A549 (cell line): ENCODE results near the gene PXYLP1. TPM values are rescaled to one million over a fixed set of nuclear protein-coding genes. Genes with fewer than 3 reads are reported as not detected.

Source experiments
- ATAC-seq, 2 experiments: fragments of 200-7000 bp in 1 of 2; fragments of >200 bp in 1 of 2; cut with Nextera tagmentation in 1 of 2; cut with Tn5 transposase in 1 of 2; 3 replicates each; pipeline versions ENCODE4 v1.8.0 to v1.9.1; 2018 to 2020; ENCODE audit warnings: mild to moderate bottlenecking in 1 of 2, moderate library complexity in 1 of 2
- CTCF ChIA-PET: fragments of 300-600 bp; sonication (Branson Sonifier 250); formaldehyde crosslinking; extraction: SDS; loops from one replicate; lab custom pipeline; 2021; ENCODE audit warnings: antibody characterized with exemption, inconsistent platforms; lab: Yijun Ruan, JAX
- POLR2A ChIA-PET: fragments of 350-600 bp; formaldehyde crosslinking; extraction: SDS; loops from one replicate; lab custom pipeline; 2021; ENCODE audit warnings: antibody characterized with exemption, inconsistent platforms; lab: Yijun Ruan, JAX
- DNase-seq, 2 experiments: peaks; one replicate each; pipeline versions ENCODE4 v3.0.0 to v3.0.0-alpha.2; 2011 to 2016; ENCODE audit warnings: low read depth in 1 of 2, low spot score in 1 of 2
- FAIRE-seq: peaks from 2 replicates; lab custom pipeline; 2011; peaks lifted over from hg19 to GRCh38; lab: Jason Lieb, UNC
- H3K27ac ChIP-seq, 2 experiments: fragments of >200 bp; sonication (Bioruptor Twin); formaldehyde crosslinking; 3 replicates each; pipeline ENCODE4 v1.5.1; 2016 to 2017
- H3K4me1 ChIP-seq: fragments of >200 bp; sonication (Bioruptor Twin); formaldehyde crosslinking; 3 replicates; pipeline ENCODE4 v1.6.1; 2016
- H3K4me2 ChIP-seq: fragments of >200 bp; sonication (Bioruptor Twin); formaldehyde crosslinking; 3 replicates; pipeline ENCODE4 v1.6.1; 2016
- H3K4me3 ChIP-seq: fragments of >200 bp; sonication (Bioruptor Twin); formaldehyde crosslinking; 3 replicates; pipeline ENCODE4 v1.5.1; 2016
- H3K9me3 ChIP-seq: fragments of >200 bp; sonication (Bioruptor Twin); formaldehyde crosslinking; 3 replicates; pipeline ENCODE4 v1.6.1; 2016
- BHLHE40 ChIP-seq: IDR thresholded peaks from 2 replicates; pipeline ENCODE4 v1.6.1; 2012; ENCODE audit warnings: low read depth, low read length, inconsistent platforms
- CBX8 ChIP-seq: fragments of 200-600 bp; sonication (generic); IDR thresholded peaks from 2 replicates; pipeline ENCODE4 v1.6.1; 2016
- CHD2 ChIP-seq: fragments of 150-350 bp; IDR thresholded peaks from 2 replicates; pipeline ENCODE4 v1.6.1; 2014; ENCODE audit warnings: low read length; ENCODE audit not compliant: partially characterized antibody
- CHD4 ChIP-seq: fragments of 200-600 bp; sonication (generic); IDR thresholded peaks from 2 replicates; pipeline ENCODE4 v1.6.1; 2016; ENCODE audit warnings: antibody characterized with exemption, mild to moderate bottlenecking, borderline replicate concordance
- EHMT2 ChIP-seq: fragments of 200-600 bp; sonication (generic); IDR thresholded peaks from 2 replicates; pipeline ENCODE4 v1.6.1; 2016; ENCODE audit warnings: antibody characterized with exemption, low read depth, mild to moderate bottlenecking, moderate library complexity
- ESRRA ChIP-seq: fragments of 150-350 bp; IDR thresholded peaks from 2 replicates; pipeline ENCODE4 v1.6.1; 2014; ENCODE audit warnings: mild to moderate bottlenecking, low read length, borderline replicate concordance
- FOSB ChIP-seq: fragments of 250-450 bp; sonication (Bioruptor Pico); IDR thresholded peaks from 2 replicates; pipeline ENCODE4 v1.5.0; 2020; ENCODE audit warnings: mild to moderate bottlenecking, moderate library complexity
- FOSL2 ChIP-seq, 2 experiments: fragments of 450-650 bp in 1 of 2; fragments of >200 bp in 1 of 2; sonication (Bioruptor Twin) in 1 of 2; formaldehyde crosslinking; IDR thresholded peaks; 2 replicates each; pipeline versions ENCODE4 v1.5.0 to v1.6.1; 2016 to 2020; ENCODE audit warnings: mild to moderate bottlenecking in 1 of 2, moderate library complexity in 1 of 2
- JUNB ChIP-seq: fragments of >200 bp; sonication (Bioruptor Twin); formaldehyde crosslinking; IDR thresholded peaks from 2 replicates; pipeline ENCODE4 v1.6.1; 2016
- KDM1A ChIP-seq: fragments of 200-600 bp; sonication (generic); IDR thresholded peaks from 2 replicates; pipeline ENCODE4 v1.6.1; 2016; ENCODE audit warnings: low read depth, mild to moderate bottlenecking
- POLR2A ChIP-seq: IDR thresholded peaks from 2 replicates; pipeline ENCODE4 v1.6.1; 2012; ENCODE audit warnings: mild to moderate bottlenecking, low read length
- TP53 ChIP-seq: fragments of 250-450 bp; sonication (Bioruptor Pico); IDR thresholded peaks from 2 replicates; pipeline ENCODE4 v1.5.0; 2021; ENCODE audit warnings: mild to moderate bottlenecking, moderate library complexity
- ZC3H11A ChIP-seq: fragments of 450-650 bp; IDR thresholded peaks from 2 replicates; pipeline ENCODE4 v1.6.1; 2014; ENCODE audit warnings: antibody characterized with exemption, mild to moderate bottlenecking
- ZFP36 ChIP-seq: fragments of 450-650 bp; IDR thresholded peaks from 2 replicates; pipeline ENCODE4 v1.6.1; 2014; ENCODE audit warnings: borderline replicate concordance; ENCODE audit not compliant: partially characterized antibody
- ZSCAN20 ChIP-seq: fragments of 250-450 bp; sonication (Bioruptor Pico); IDR thresholded peaks from 2 replicates; pipeline ENCODE4 v1.8.0; 2022; ENCODE audit warnings: mild to moderate bottlenecking, moderate library complexity
- WGBS: methylation state at CpG from one replicate; pipeline ENCODE4 v1.1.6; 2017; ENCODE audit errors: missing lambda C conversion rate; 5-methylcytosine and 5-hydroxymethylcytosine counted together
- polyA plus RNA-seq, 4 experiments: library from polyadenylated mRNA; depleted of rRNA in 3 of 4; stranded (reverse); fragments of >200 nt; fragmentation: RNase III in 1 of 4; extraction: RNeasy Plus Mini Kit Qiagen cat#74134 plus additional on column Dnase treatment in 1 of 4; gene quantifications; 2 replicates in 3 of 4; 3 replicates in 1 of 4; pipeline ENCODE4 v1.2.3, GENCODE V29; 2011 to 2017
- TF ChIP-seq, protein P1 (sequence below): fragments of 200-600 bp; sonication (generic); IDR thresholded peaks from 2 replicates; pipeline ENCODE4 v1.6.1; 2016; ENCODE audit warnings: antibody characterized with exemption, mild to moderate bottlenecking, moderate library complexity
- TF ChIP-seq, protein P2 (sequence below): fragments of 150-350 bp; IDR thresholded peaks from 2 replicates; pipeline ENCODE4 v1.6.1; 2014; ENCODE audit warnings: low read depth, mild to moderate bottlenecking, low read length

PXYLP1 gene
- polyA plus RNA-seq, 2 of the 4 experiments (the other 2 are of a cell fraction): 8.0 to 11.7 TPM

DNA sequence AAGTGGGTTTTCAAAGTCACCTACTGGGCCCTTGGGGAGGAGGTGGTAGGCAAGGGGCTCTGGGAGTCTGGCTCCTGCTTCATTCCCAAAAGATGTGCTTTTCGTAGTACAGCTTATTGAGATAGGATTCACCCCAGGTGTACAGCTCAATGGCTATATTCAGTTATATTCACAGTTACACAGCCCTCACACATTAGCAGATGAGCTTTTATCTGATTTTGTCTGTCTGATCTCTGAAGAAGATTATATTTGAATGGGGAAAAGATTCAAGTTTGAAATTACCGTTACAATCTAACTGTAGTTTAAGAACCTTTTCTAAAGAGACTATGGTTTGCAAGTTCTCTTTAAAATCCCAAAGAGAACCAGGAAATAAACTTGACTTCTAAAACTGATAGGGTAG, 27.3 kb downstream of the PXYLP1 start (continued):
- TF ChIP-seq, protein P1, sequence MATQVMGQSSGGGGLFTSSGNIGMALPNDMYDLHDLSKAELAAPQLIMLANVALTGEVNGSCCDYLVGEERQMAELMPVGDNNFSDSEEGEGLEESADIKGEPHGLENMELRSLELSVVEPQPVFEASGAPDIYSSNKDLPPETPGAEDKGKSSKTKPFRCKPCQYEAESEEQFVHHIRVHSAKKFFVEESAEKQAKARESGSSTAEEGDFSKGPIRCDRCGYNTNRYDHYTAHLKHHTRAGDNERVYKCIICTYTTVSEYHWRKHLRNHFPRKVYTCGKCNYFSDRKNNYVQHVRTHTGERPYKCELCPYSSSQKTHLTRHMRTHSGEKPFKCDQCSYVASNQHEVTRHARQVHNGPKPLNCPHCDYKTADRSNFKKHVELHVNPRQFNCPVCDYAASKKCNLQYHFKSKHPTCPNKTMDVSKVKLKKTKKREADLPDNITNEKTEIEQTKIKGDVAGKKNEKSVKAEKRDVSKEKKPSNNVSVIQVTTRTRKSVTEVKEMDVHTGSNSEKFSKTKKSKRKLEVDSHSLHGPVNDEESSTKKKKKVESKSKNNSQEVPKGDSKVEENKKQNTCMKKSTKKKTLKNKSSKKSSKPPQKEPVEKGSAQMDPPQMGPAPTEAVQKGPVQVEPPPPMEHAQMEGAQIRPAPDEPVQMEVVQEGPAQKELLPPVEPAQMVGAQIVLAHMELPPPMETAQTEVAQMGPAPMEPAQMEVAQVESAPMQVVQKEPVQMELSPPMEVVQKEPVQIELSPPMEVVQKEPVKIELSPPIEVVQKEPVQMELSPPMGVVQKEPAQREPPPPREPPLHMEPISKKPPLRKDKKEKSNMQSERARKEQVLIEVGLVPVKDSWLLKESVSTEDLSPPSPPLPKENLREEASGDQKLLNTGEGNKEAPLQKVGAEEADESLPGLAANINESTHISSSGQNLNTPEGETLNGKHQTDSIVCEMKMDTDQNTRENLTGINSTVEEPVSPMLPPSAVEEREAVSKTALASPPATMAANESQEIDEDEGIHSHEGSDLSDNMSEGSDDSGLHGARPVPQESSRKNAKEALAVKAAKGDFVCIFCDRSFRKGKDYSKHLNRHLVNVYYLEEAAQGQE: no peak
- TF ChIP-seq POLR2A: no peak
- no peak for TF ChIP-seq ESRRA
- TF ChIP-seq CHD2: no peak
- no peak for TF ChIP-seq CBX8
- no peak for TF ChIP-seq EHMT2
- TF ChIP-seq ZSCAN20: no peak
- TF ChIP-seq, protein P2, sequence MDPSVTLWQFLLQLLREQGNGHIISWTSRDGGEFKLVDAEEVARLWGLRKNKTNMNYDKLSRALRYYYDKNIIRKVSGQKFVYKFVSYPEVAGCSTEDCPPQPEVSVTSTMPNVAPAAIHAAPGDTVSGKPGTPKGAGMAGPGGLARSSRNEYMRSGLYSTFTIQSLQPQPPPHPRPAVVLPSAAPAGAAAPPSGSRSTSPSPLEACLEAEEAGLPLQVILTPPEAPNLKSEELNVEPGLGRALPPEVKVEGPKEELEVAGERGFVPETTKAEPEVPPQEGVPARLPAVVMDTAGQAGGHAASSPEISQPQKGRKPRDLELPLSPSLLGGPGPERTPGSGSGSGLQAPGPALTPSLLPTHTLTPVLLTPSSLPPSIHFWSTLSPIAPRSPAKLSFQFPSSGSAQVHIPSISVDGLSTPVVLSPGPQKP: no peak
- TF ChIP-seq KDM1A: no peak

DNA sequence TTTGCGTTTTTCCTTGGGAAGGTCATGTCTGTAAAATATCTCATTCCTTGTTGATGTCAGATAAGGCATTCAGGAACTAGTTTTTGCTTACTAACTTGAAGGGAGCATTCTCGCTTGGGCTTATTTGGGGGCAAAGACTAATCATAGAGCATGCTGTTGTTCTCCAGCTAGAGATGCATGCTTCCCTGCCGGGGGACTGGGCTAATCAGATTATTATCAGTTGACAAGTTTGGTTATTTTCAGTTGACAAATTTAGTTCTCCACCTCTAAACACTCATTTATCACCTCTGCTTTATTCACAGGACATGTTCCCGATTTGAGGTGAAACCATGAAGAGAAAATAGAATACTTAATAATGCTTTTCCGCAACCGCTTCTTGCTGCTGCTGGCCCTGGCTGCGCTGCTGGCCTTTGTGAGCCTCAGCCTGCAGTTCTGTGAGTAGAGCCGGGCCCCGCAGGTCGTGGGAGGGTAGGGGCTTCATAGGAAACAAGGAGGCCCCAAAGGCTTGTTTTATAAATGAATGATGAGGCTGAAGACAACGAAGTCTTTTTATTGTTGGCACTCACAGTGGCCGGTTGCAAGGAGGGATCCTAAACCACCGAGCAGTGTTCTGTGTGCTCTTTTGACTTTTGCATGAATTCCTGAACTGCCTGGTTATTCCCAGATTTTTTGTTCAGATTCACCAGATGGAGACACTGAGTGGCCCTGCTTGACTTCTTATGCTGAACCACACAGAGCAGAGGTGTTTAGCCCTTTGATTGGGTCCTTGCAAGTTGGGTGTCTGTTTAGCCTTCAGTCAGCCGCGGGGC, 28.4 kb downstream of the PXYLP1 start:
- ATAC-seq (no peak), FAIRE-seq (no peak), DNase-seq (no peak)
- no peaks in the 10 kb centered on the region for H3K4me1 ChIP-seq
- H3K4me3 ChIP-seq: no peak overlapping the region
- WGBS: 83% methylated on average over 15 of the region's 15 CpGs
- CTCF ChIA-PET: interaction anchor here (2.7 kb wide), 1 partner anchor 28 kb away, joined by 7 read pairs; the partner anchor contains the start of gene PXYLP1
- no peaks in the 10 kb centered on the region for H3K9me3 ChIP-seq
- no peak overlapping the region for H3K4me2 ChIP-seq
- no peak overlapping the region for H3K27ac ChIP-seq
- POLR2A ChIA-PET: no interaction called here
- TF ChIP-seq ZC3H11A: no peak
- no peak for TF ChIP-seq CHD4
- TF ChIP-seq FOSL2 (IDR thresholded peaks at IDR 0.05): no peak
- no peak for TF ChIP-seq FOSL2 (CRISPR knock-in tag; IDR thresholded peaks at IDR 0.05)
- no peak for TF ChIP-seq BHLHE40
- TF ChIP-seq, protein P1: no peak
- TF ChIP-seq CBX8: no peak
- no peak for TF ChIP-seq JUNB
- TF ChIP-seq FOSB (CRISPR knock-in tag): no peak
- TF ChIP-seq ZFP36: no peak
- no peak for TF ChIP-seq TP53 (CRISPR knock-in tag)
